ENCODE measurements around the gene BORCS6. TPM values are rescaled to one million over a fixed set of nuclear protein-coding genes. Genes with fewer than 3 reads are reported as not detected.

The BORCS6 gene
- total and polyA plus RNA-seq, 9 of the 15 experiments (the other 6 are each of a cell fraction or from before 2014, with no cell fraction given), result 0.01 to 7.4 (median 2.3) TPM

GRCh38 chr17:8186446-8186786 lies 3.6 kb downstream of the BORCS6 start (continued):
- TF ChIP-seq, protein P1, sequence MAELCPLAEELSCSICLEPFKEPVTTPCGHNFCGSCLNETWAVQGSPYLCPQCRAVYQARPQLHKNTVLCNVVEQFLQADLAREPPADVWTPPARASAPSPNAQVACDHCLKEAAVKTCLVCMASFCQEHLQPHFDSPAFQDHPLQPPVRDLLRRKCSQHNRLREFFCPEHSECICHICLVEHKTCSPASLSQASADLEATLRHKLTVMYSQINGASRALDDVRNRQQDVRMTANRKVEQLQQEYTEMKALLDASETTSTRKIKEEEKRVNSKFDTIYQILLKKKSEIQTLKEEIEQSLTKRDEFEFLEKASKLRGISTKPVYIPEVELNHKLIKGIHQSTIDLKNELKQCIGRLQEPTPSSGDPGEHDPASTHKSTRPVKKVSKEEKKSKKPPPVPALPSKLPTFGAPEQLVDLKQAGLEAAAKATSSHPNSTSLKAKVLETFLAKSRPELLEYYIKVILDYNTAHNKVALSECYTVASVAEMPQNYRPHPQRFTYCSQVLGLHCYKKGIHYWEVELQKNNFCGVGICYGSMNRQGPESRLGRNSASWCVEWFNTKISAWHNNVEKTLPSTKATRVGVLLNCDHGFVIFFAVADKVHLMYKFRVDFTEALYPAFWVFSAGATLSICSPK (IDR thresholded peaks at IDR 0.05; ENCODE audit: borderline replicate concordance), result no peak
- no peak for TF ChIP-seq ZNF12 (CRISPR knock-in tag; IDR thresholded peaks at IDR 0.05)
- no peak for TF ChIP-seq ZNF717 (CRISPR knock-in tag; IDR thresholded peaks at IDR 0.05)
- TF ChIP-seq BRD9 (IDR thresholded peaks at IDR 0.05; ENCODE audit: low read depth, partially characterized antibody), result peak; percentile 17
- 0 out of 2 replicates have a peak, but pooled peaks have one; percentile 16 for TF ChIP-seq SMC3 (conservative IDR thresholded peaks at IDR 0.05; ENCODE audit: insufficient read depth, low read depth, low read length)
- TF ChIP-seq NUFIP1 (IDR thresholded peaks at IDR 0.05; ENCODE audit: partially characterized antibody), result no peak
- TF ChIP-seq U2AF2 (optimal IDR thresholded peaks at IDR 0.05; ENCODE audit: low read depth, low read length), result no peak
- TF ChIP-seq, protein P2, sequence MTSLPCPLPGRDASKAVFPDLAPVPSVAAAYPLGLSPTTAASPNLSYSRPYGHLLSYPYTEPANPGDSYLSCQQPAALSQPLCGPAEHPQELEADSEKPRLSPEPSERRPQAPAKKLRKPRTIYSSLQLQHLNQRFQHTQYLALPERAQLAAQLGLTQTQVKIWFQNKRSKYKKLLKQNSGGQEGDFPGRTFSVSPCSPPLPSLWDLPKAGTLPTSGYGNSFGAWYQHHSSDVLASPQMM (CRISPR knock-in tag; IDR thresholded peaks at IDR 0.05), result no peak
- no peak for TF ChIP-seq CBX2 (IDR thresholded peaks at IDR 0.05; ENCODE audit: insufficient read depth, low read length, poor library complexity, severe bottlenecking)
- TF ChIP-seq RBBP5 (IDR thresholded peaks at IDR 0.05; ENCODE audit: borderline replicate concordance, insufficient read depth, low read length, poor library complexity, severe bottlenecking), result peak; percentile 67
- TF ChIP-seq CTBP1 (IDR thresholded peaks at IDR 0.05; ENCODE audit: borderline replicate concordance), result 0 out of 2 replicates have a peak, but pooled peaks have one; percentile 0
- peak; percentile 94 for TF ChIP-seq ADNP (tag; IDR thresholded peaks at IDR 0.05)
- TF ChIP-seq TAF9B (IDR thresholded peaks at IDR 0.05; ENCODE audit: partially characterized antibody), result no peak
- TF ChIP-seq ZNF3 (CRISPR knock-in tag; IDR thresholded peaks at IDR 0.05), result no peak
- no peak for TF ChIP-seq TSC22D4 (tag; IDR thresholded peaks at IDR 0.05)
- TF ChIP-seq ERF (CRISPR knock-in tag; IDR thresholded peaks at IDR 0.05), result no peak
- TF ChIP-seq, protein P3, sequence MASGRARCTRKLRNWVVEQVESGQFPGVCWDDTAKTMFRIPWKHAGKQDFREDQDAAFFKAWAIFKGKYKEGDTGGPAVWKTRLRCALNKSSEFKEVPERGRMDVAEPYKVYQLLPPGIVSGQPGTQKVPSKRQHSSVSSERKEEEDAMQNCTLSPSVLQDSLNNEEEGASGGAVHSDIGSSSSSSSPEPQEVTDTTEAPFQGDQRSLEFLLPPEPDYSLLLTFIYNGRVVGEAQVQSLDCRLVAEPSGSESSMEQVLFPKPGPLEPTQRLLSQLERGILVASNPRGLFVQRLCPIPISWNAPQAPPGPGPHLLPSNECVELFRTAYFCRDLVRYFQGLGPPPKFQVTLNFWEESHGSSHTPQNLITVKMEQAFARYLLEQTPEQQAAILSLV (tag; IDR thresholded peaks at IDR 0.05), result no peak
- TF ChIP-seq NR1H2 (CRISPR knock-in tag; IDR thresholded peaks at IDR 0.05), result 0 out of 2 replicates have a peak, but pooled peaks have one; percentile 3
- TF ChIP-seq HDAC3 (IDR thresholded peaks at IDR 0.05; ENCODE audit: borderline replicate concordance, partially characterized antibody), result no peak
- TF ChIP-seq ZNF445 (CRISPR knock-in tag; IDR thresholded peaks at IDR 0.05; ENCODE audit: low read depth), result 0 out of 2 replicates have a peak, but pooled peaks have one; percentile 31
- no peak for TF ChIP-seq KLF16 (IDR thresholded peaks at IDR 0.05)
- TF ChIP-seq ZNF239 (CRISPR knock-in tag; IDR thresholded peaks at IDR 0.05), result no peak
- TF ChIP-seq RBFOX2 (IDR thresholded peaks at IDR 0.05; ENCODE audit: low read depth, low read length), result peak; percentile 42
- no peak for TF ChIP-seq SAP30 (IDR thresholded peaks at IDR 0.05; ENCODE audit: borderline replicate concordance, insufficient read depth, low read depth, low read length, poor library complexity, severe bottlenecking)
- 0 out of 2 replicates have a peak, but pooled peaks have one; percentile 9 for TF ChIP-seq ZNF197 (CRISPR knock-in tag; IDR thresholded peaks at IDR 0.05; ENCODE audit: low read depth)
- no peak for TF ChIP-seq MAFK (IDR thresholded peaks at IDR 0.05; ENCODE audit: low read length)
- TF ChIP-seq PCBP2 (IDR thresholded peaks at IDR 0.05; ENCODE audit: low read depth, low read length, poor library complexity, severe bottlenecking), result no peak
- no peak for TF ChIP-seq ATF1 (CRISPR knock-in tag; IDR thresholded peaks at IDR 0.05)
- no peak for TF ChIP-seq ATF1 (tag; IDR thresholded peaks at IDR 0.05)
- TF ChIP-seq MCM7 (IDR thresholded peaks at IDR 0.05), result no peak
